Measurements from ENCODE around the gene FRMD8.
A peak's percentile ranks its signal among the peaks of the same experiment; 100 is the strongest.
"Not testable (repeated sequence)": the region's sequence is repeated elsewhere in the genome, so short reads cannot be mapped to it uniquely, and the experiment has no call there.

FRMD8 gene

GRCh38 chr11:65436412-65437032, 50.1 kb downstream of the FRMD8 start:
- DNase-seq (ENCODE audit: low read depth) = peak; percentile 33

GRCh38 chr11:65437436-65438227, 51.2 kb downstream of the FRMD8 start:
- peak; percentile 39 for DNase-seq (ENCODE audit: low read depth)

- peak; percentile 18 for DNase-seq (ENCODE audit: low read depth)
These were observed 52.1 kb downstream of the FRMD8 start for GRCh38 chr11:65438257-65439151.

- peak; percentile 41 for DNase-seq (ENCODE audit: low read depth)
These were observed 53.1 kb downstream of the FRMD8 start for GRCh38 chr11:65439331-65440181.

GRCh38 chr11:65440831-65441499, 54.5 kb downstream of the FRMD8 start:
- peak; percentile 40 for DNase-seq (ENCODE audit: low read depth)

- DNase-seq (ENCODE audit: low read depth) = peak; percentile 36
These were observed 56.5 kb downstream of the FRMD8 start for GRCh38 chr11:65442842-65443331.

- DNase-seq (ENCODE audit: low read depth) = peak; percentile 43
These were observed 58.0 kb downstream of the FRMD8 start for GRCh38 chr11:65444314-65445051.

- peak; percentile 48 for DNase-seq (ENCODE audit: low read depth)
These were observed 58.7 kb downstream of the FRMD8 start for GRCh38 chr11:65445101-65445603.

GRCh38 chr11:65445604-65446445, 59.4 kb downstream of the FRMD8 start:
- DNase-seq (ENCODE audit: low read depth) = peak; percentile 54

- DNase-seq (ENCODE audit: low read depth) = peak; percentile 50
These were observed 60.2 kb downstream of the FRMD8 start for GRCh38 chr11:65446446-65447277.

- no peak for DNase-seq (ENCODE audit: low read depth)
These were observed 61.6 kb downstream of the FRMD8 start for GRCh38 chr11:65448074-65448417.

- DNase-seq (ENCODE audit: low read depth) = peak; percentile 71
These were observed 62.1 kb downstream of the FRMD8 start for GRCh38 chr11:65448418-65449105.

- not testable (repeated sequence) for DNase-seq (ENCODE audit: low read depth)
These were observed 64.9 kb downstream of the FRMD8 start for GRCh38 chr11:65451301-65451700.

- DNase-seq (ENCODE audit: low read depth) = not testable (repeated sequence)
These were observed 65.8 kb downstream of the FRMD8 start for GRCh38 chr11:65452259-65452658.

- DNase-seq (ENCODE audit: low read depth) = peak; percentile 71
These were observed 66.5 kb downstream of the FRMD8 start for GRCh38 chr11:65452806-65453490.

GRCh38 chr11:65454311-65454695, 67.9 kb downstream of the FRMD8 start:
- DNase-seq (ENCODE audit: low read depth) = no peak

All from iris pigment epithelial cell (primary cell).